Peyer's patch (tissue), 4 donors: Measurements from ENCODE around the gene NR2F2. TPM values are rescaled to one million over a fixed set of nuclear protein-coding genes. Genes with fewer than 3 reads are reported as not detected.
A peak's percentile ranks its signal among the peaks of the same experiment; 100 is the strongest.

Experiments used
- DNase-seq, 3 donors: peaks; one replicate each; pipeline ENCODE4 v3.0.0-alpha.2; 2017 to 2019
- H3K27ac ChIP-seq, 4 donors: fragments of 200-600 bp; sonication (generic); one replicate each; pipeline ENCODE4 v1.5.1; 2016 to 2019
- H3K27me3 ChIP-seq, 2 donors: fragments of 200-600 bp; sonication (generic); one replicate each; pipeline ENCODE4 v1.5.1; 2019
- H3K36me3 ChIP-seq, 3 donors: fragments of 200-600 bp; sonication (generic); one replicate each; pipeline ENCODE4 v1.5.1; 2016 to 2019
- H3K4me1 ChIP-seq, 4 donors: fragments of 200-600 bp; sonication (generic); one replicate each; pipeline ENCODE4 v1.5.1; 2016 to 2019
- H3K4me3 ChIP-seq, 4 donors: fragments of 200-600 bp; sonication (generic); 1 replicate in 3 of 4; 2 replicates in 1 of 4; pipeline ENCODE4 v1.5.1; 2016 to 2019; ENCODE audit warnings: mild to moderate bottlenecking in 1 of 4
- H3K9me3 ChIP-seq, 4 donors: fragments of 200-600 bp; sonication (generic); one replicate each; pipeline ENCODE4 v1.5.1; 2016 to 2019; ENCODE audit warnings: mild to moderate bottlenecking in 1 of 4
- POLR2A ChIP-seq, 2 donors: fragments of 450-650 bp; IDR thresholded peaks; one replicate each; pipeline ENCODE4 v1.5.1; 2017; ENCODE audit warnings: antibody characterized with exemption in 2 of 2, mild to moderate bottlenecking in 2 of 2, moderate library complexity in 2 of 2
- total RNA-seq, 4 donors: library from RNA; depleted of rRNA; stranded (reverse); fragments of >200 nt; gene quantifications; one replicate each; pipeline ENCODE4 v1.1.0, GENCODE V29; 2016
- TF ChIP-seq, protein P1 (sequence below), 6 experiments: fragments of 450-650 bp in 4 of 6; fragments of 200-600 bp in 2 of 6; sonication (generic) in 1 of 6; IDR thresholded peaks; one replicate each; pipeline ENCODE4 v1.5.1; 2017 to 2019; ENCODE audit warnings: antibody characterized with exemption in 6 of 6, mild to moderate bottlenecking in 3 of 6, moderate library complexity in 1 of 6

NR2F2 gene
- total RNA-seq, 4 donors from 2014 or later: 7.9 to 20.9 (median 15.3) TPM

DNA sequence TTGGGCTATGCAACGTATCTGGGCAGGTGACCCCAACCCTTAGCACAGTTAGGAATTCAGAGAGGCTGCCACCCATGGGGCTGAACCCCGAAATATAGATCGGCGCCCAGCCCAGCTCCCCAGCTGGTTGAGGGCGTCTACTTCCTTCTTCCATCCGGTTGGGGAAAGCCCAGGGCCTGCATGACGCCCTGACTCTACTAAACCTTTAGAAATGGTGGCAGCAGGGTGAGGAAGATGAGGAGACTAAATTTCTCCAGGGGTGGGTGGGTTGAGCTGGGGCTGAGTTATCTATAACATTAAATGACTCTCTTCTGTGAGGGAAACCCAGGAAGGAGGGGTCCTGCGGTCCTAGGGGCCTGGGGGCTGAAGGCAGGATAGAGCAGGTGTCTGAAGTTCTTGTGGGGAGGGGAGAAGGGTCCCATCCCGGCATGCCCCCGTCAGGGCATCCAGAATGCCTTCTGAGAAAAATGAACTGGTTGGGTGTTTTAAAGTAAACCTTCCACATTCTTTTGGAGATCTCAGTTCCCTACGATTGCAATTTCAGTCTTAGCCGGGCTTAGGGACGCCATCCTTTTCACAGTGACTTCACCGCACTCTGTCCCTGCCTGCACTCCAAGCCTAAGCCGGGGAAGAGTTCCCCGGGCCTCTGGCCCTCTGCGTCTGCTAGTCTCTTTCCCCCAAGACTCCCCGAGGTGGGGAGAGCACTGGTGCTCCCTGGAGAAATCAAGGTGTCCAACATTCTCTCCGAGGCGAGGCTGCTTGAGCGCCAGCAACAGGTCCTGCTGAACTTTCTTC is 28.5 kb downstream of the NR2F2 start:
- no peaks in the 10 kb centered on the region for H3K36me3 ChIP-seq
- no peak overlapping the region for H3K4me3 ChIP-seq
- no peaks in the 10 kb centered on the region for H3K9me3 ChIP-seq
- peak overlapping the region in 2 of 4 donors; percentile 55 to 61 for H3K27ac ChIP-seq
- DNase-seq: no peak
- peaks cover 0 to 29% (median 2%) of the 10 kb centered on the region in 4 donors for H3K4me1 ChIP-seq
- TF ChIP-seq, protein P1, sequence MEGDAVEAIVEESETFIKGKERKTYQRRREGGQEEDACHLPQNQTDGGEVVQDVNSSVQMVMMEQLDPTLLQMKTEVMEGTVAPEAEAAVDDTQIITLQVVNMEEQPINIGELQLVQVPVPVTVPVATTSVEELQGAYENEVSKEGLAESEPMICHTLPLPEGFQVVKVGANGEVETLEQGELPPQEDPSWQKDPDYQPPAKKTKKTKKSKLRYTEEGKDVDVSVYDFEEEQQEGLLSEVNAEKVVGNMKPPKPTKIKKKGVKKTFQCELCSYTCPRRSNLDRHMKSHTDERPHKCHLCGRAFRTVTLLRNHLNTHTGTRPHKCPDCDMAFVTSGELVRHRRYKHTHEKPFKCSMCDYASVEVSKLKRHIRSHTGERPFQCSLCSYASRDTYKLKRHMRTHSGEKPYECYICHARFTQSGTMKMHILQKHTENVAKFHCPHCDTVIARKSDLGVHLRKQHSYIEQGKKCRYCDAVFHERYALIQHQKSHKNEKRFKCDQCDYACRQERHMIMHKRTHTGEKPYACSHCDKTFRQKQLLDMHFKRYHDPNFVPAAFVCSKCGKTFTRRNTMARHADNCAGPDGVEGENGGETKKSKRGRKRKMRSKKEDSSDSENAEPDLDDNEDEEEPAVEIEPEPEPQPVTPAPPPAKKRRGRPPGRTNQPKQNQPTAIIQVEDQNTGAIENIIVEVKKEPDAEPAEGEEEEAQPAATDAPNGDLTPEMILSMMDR (IDR thresholded peaks at IDR 0.05): no peak
- TF ChIP-seq POLR2A (IDR thresholded peaks at IDR 0.05): no peak
- H3K27me3 ChIP-seq: peaks cover 0 to 15% of the 10 kb centered on the region in 2 donors

- TF ChIP-seq POLR2A (IDR thresholded peaks at IDR 0.05): no peak
- TF ChIP-seq, protein P1 (IDR thresholded peaks at IDR 0.05): no peak
- H3K4me1 ChIP-seq: peaks cover 0 to 23% (median 2%) of the 10 kb centered on the region in 4 donors
- peak overlapping the region; percentile 22 to 46 (median 38) for H3K4me3 ChIP-seq
- peaks cover 0 to 15% of the 10 kb centered on the region in 2 donors for H3K27me3 ChIP-seq
- no peak for DNase-seq
- H3K36me3 ChIP-seq: no peaks in the 10 kb centered on the region
- peak overlapping the region; percentile 25 to 61 (median 53) for H3K27ac ChIP-seq
- no peaks in the 10 kb centered on the region for H3K9me3 ChIP-seq
These were observed 29.4 kb downstream of the NR2F2 start for GRCh38 chr15:96359616-96360521.

DNA sequence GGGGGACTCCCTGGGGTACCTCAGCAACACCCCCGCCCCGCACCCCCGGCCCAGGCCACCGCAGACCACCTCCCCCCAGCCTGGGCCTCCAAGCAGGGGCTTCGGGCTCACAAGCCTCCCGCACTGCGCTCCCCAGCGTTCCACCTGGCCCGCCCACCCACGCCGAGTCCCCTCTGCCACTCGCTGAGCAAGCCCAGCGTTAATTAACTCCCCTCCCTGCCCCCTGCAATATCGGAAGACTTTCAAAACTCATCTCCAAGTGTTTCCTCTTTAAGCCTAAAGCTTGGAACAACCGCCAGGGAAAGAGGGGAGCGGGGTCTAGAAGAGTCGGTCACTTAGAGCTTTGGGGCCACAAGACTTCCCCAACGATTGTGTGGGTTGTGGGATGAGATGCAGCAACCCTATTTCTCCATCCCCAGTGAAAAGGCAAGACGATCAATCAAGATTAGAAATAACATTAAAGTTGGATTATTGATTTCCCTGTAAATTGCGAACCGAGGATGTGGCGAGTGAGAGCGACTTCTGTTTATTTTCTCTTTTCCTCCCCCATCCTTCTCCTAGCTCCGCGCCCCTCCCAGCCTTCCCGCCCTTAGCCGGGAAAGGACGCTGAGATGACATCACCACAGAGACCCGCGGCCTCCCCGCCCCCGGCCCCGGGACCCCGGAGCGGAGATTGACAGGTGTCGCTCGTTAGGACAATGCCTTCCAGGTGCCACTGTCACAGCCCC is 30.2 kb downstream of the NR2F2 start:
- Histone ChIP-seq H3K4me3 (peak overlapping the region; percentile 22 to 46 (median 38)), H3K27ac (peak overlapping the region; percentile 25 to 61 (median 53)), H3K4me1 (peaks cover 0 to 17% (median 2%) of the 10 kb centered on the region in 4 donors), H3K27me3 (peaks cover 0 to 15% of the 10 kb centered on the region in 2 donors), H3K36me3 (no peaks in the 10 kb centered on the region), H3K9me3 (no peaks in the 10 kb centered on the region)
- DNase-seq: no peak
- TF ChIP-seq, protein P1 (IDR thresholded peaks at IDR 0.05): no peak
- no peak for TF ChIP-seq POLR2A (IDR thresholded peaks at IDR 0.05)

GRCh38 chr15:96361309-96362010 is 31.0 kb downstream of the NR2F2 start:
- Histone ChIP-seq H3K27ac (no peak overlapping the region), H3K27me3 (peaks cover 0 to 17% of the 10 kb centered on the region in 2 donors)

More at GRCh38 chr15:96361309-96362010, 31.0 kb downstream of the NR2F2 start:
- TF ChIP-seq, protein P1 (IDR thresholded peaks at IDR 0.05): no peak
- no peak for TF ChIP-seq POLR2A (IDR thresholded peaks at IDR 0.05)
- DNase-seq: no peak
- Histone ChIP-seq H3K9me3 (no peaks in the 10 kb centered on the region), H3K4me3 (peak overlapping the region in 2 of 4 donors; percentile 16 to 31), H3K36me3 (no peaks in the 10 kb centered on the region), H3K4me1 (peaks cover 0 to 14% (median 1%) of the 10 kb centered on the region in 4 donors)
